Measurements from ENCODE around the gene GEMIN5. TPM values are rescaled to one million over a fixed set of nuclear protein-coding genes. Genes with fewer than 3 reads are reported as not detected.
A peak's percentile ranks its signal among the peaks of the same experiment; 100 is the strongest.

Gene GEMIN5
- total RNA-seq, 5 donors from 2014 or later (not counting 1 experiment from before 2014, with no cell fraction given) = 6.8 to 17.6 (median 14.8) TPM

DNA sequence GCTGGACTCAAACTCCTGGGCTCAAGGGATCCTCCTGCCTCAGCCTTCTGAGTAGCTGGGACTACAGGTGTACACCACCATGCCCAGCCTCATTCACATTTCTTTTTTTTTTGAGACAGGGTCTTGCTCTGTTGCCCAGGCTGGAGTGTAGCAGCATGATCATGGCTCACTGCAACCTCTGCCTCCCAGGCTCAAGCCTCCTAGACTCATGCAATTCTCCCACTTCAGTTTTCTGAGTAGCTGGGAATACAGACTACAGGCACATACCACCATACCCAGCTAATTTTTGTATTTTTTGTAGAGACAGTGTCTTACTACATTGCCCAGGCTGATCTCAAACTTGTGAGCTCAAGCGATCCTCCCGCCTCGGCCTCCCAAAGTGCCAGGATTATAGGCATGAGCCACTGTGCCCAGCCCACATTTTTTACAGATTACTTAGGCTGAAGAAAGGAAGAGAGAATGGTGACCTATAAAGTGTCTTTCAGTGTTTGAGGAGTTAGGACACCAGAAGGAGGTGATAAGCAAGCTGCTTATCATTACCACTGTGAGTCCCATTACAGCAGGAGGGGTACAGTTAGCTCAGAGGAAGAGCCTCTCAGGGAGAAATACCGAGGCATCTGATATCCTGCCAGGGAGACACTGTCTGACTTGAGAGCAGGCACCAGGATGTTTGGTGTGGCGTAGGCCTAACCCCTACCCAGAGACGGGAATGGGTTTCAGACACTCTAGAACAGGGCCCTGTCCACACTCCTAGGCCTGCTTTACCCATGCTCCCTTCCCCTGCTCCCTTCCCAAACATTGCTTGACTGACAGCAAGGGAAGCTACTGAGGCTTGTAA lies 97.4 kb downstream of the GEMIN5 start:
- no peak overlapping the region for H3K4me3 Mint-ChIP-seq
- no peaks in the 10 kb centered on the region for H3K4me1 ChIP-seq (ENCODE audit: control insufficient read depth in 1 of 2, extremely low read depth in 1 of 2, insufficient read depth in 2 of 2, low read length in 2 of 2)
- CTCF ChIA-PET = no interaction called here
- no peak overlapping the region for H3K4me3 ChIP-seq (ENCODE audit: control insufficient read depth in 1 of 2, extremely low read depth in 1 of 2, low read length in 1 of 2)
- H3K27ac Mint-ChIP-seq = peak overlapping the region in 1 of 2 donors; percentile 10
- no peak for DNase-seq
- ATAC-seq (replicated peaks in 1 of 4) = peak in 1 of 4 experiments; percentile 24
- POLR2A ChIA-PET = no interaction called here
- H3K9me3 ChIP-seq = no peaks in the 10 kb centered on the region
- no peaks in the 10 kb centered on the region for H3K36me3 Mint-ChIP-seq
- H3K27me3 Mint-ChIP-seq = no peaks in the 10 kb centered on the region
- no peaks in the 10 kb centered on the region for H3K9me3 Mint-ChIP-seq
- WGBS (ENCODE audit: insufficient coverage) = 86% methylated on average over 3 of the region's 6 CpGs
- H3K36me3 ChIP-seq (ENCODE audit: control insufficient read depth in 2 of 2, extremely low read depth in 1 of 2, insufficient read depth in 1 of 2, low read length in 1 of 2) = no peaks in the 10 kb centered on the region
- no peaks in the 10 kb centered on the region for H3K4me1 Mint-ChIP-seq
- H3K27me3 ChIP-seq (replicated peaks in 1 of 2; ENCODE audit: control insufficient read depth in 2 of 2, extremely low read depth in 1 of 2, insufficient read depth in 2 of 2, low read length in 1 of 2) = no peaks in the 10 kb centered on the region
- no peak overlapping the region for H3K27ac ChIP-seq (ENCODE audit: low read length)

Other genes starting within 250 kb of the GEMIN5 start
- gene LARP1, start 182.8 kb downstream of the GEMIN5 start, total RNA-seq = 100 to 1,000 TPM; 137 to 201 (median 182) TPM
- under 1 TPM in 4 of 5 donors, not detected in 1; 0.29 to 0.44 (median 0.38) TPM for gene FAXDC2, start 87.6 kb downstream of the GEMIN5 start, total RNA-seq
- gene CNOT8, start 79.6 kb downstream of the GEMIN5 start, total RNA-seq = 100 to 1,000 TPM in 3 of 5 donors, 10 to 100 TPM in 2; 85.9 to 113 (median 100) TPM
- gene MRPL22, start 2.9 kb upstream of the GEMIN5 start, total RNA-seq = 10 to 100 TPM; 19.5 to 30.9 (median 26.1) TPM
- not detected for gene KIF4B, start 75.5 kb upstream of the GEMIN5 start, total RNA-seq

Data from T-cell (primary cell).